Mucosa of descending colon (tissue), 3 donors: ENCODE measurements around the gene OR52I1. TPM values are rescaled to one million over a fixed set of nuclear protein-coding genes. Genes with fewer than 3 reads are reported as not detected.

ENCODE experiments used
- ATAC-seq: fragments of 200-7000 bp; cut with Tn5 transposase; one replicate; pipeline ENCODE4 v1.9.1; 2020; ENCODE audit warnings: mild to moderate bottlenecking, moderate library complexity
- DNase-seq, 3 donors: peaks; one replicate each; pipeline ENCODE4 v3.0.0-alpha.2; 2020
- H3K36me3 ChIP-seq: fragments of 200-600 bp; one replicate; pipeline ENCODE4 v1.8.0; 2021; ENCODE audit warnings: low read depth, mild to moderate bottlenecking
- H3K4me1 ChIP-seq: fragments of 200-600 bp; one replicate; pipeline ENCODE4 v1.8.0; 2021; ENCODE audit warnings: low read depth, mild to moderate bottlenecking
- H3K4me3 ChIP-seq: fragments of 200-600 bp; one replicate; pipeline ENCODE4 v1.8.0; 2021; ENCODE audit warnings: mild to moderate bottlenecking
- H3K9me3 ChIP-seq: fragments of 200-600 bp; one replicate; pipeline ENCODE4 v1.8.0; 2021; ENCODE audit warnings: mild to moderate bottlenecking
- intact Hi-C, 2 donors: fragments of 100-400 bp; cut with DNase I in 1 of 2; cut with micrococcal nuclease in 1 of 2; formaldehyde crosslinking; loops; one replicate each; pipeline versions ENCODE4 v1.11.0 to v1.11.1; 2022; cut with DNase I, micrococcal nuclease
- total RNA-seq, 3 donors: library from RNA; stranded (reverse); fragmentation: NEBNext Ultra II Directional in 2 of 3; extraction: Animal tissue kit (Norgen Biotek cat#: 25700) in 2 of 3; gene quantifications; one replicate each; pipeline versions ENCODE4 v1.2.1 to v1.2.4, GENCODE V29; 2021 to 2023
- TF ChIP-seq, protein P1 (sequence below): fragments of 200-600 bp; IDR thresholded peaks from one replicate; pipeline ENCODE4 v1.8.0; 2022; ENCODE audit warnings: antibody characterized with exemption, mild to moderate bottlenecking
- donor health status: DM: no; HTN: no; CAD: no; lungs with moderate emphysema.
- donor health status: DM: no; HTN: no; CAD: no.
- donor health status: DM: no; HTN: yes; CAD: no.

Gene OR52I1
- total RNA-seq, 3 donors from 2014 or later: not detected

DNA sequence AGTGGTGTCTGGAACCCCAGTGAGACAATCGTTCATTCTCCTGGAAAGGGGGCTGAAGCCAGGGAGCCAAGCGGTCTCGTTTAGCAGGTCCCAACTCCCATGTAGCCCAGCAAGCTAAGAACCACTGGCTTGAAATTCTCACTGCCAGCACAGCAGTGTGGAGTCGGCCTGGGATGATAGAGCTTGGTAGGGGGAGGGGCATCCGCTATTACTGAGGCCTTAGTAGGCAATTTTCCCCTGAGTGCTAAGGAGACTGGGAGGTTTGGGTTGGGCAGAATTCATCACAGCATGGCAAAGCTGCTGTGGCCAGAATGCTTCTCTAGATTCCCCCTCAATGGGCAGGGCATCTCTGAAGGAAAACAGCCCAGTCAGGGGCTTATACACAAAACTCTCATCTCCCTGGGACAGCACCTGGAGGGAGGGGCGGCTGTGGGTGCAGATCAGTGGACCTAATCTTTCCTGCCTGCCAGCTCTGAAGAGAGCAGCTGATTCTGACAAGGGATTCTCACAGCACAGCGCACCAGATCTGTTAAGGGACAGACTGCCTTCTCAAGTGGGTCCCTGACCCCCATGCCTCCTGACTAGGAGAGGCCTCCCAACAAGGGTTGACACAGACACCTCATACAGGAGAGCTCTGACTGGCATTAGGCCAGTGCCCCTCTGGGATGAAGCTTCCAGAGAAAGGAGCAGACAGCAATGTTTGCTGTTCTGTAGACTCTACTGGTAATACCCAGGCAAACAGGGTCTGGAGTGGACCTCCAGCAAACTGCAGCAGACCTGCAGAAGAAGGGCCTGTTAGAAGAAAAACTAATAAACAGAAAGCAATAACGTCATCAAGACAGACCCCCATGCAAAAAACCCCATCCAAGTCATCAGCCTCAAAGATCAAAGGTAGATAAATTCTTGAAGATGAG, 34.1 kb upstream of the OR52I1 start:
- TF ChIP-seq, protein P1, sequence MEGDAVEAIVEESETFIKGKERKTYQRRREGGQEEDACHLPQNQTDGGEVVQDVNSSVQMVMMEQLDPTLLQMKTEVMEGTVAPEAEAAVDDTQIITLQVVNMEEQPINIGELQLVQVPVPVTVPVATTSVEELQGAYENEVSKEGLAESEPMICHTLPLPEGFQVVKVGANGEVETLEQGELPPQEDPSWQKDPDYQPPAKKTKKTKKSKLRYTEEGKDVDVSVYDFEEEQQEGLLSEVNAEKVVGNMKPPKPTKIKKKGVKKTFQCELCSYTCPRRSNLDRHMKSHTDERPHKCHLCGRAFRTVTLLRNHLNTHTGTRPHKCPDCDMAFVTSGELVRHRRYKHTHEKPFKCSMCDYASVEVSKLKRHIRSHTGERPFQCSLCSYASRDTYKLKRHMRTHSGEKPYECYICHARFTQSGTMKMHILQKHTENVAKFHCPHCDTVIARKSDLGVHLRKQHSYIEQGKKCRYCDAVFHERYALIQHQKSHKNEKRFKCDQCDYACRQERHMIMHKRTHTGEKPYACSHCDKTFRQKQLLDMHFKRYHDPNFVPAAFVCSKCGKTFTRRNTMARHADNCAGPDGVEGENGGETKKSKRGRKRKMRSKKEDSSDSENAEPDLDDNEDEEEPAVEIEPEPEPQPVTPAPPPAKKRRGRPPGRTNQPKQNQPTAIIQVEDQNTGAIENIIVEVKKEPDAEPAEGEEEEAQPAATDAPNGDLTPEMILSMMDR: no peak

DNA sequence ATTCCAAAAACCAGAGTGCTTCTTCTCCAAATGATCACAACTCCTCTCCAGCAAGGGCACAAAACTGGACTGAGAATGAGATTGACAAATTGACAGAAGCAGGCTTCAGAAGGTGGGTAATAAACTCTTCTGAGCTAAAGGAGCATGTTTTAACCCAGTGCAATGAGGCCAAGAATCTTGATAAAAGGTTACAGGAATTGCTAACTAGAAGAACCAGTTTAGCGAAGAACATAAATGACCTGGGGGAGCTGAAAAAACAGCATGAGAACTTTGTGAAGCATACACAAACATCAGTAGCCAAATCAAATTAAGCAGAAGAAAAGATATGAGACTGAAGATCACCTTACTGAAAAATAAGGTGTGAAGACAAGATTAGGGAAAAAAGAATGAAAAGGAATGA, 33.4 kb upstream of the OR52I1 start:
- DNase-seq (no peak), ATAC-seq (no peak)
- Histone ChIP-seq H3K4me1 (no peaks in the 10 kb centered on the region), H3K4me3 (no peak overlapping the region), H3K9me3 (no peaks in the 10 kb centered on the region), H3K36me3 (no peaks in the 10 kb centered on the region)
- intact Hi-C loops: no loop called here
- TF ChIP-seq, protein P1: no peak

More for the DNA sequence above, 34.1 kb upstream of the OR52I1 start:
- Histone ChIP-seq H3K4me1 (no peaks in the 10 kb centered on the region), H3K9me3 (no peaks in the 10 kb centered on the region), H3K4me3 (no peak overlapping the region), H3K36me3 (no peaks in the 10 kb centered on the region)
- ATAC-seq (no peak), DNase-seq (no peak)
- intact Hi-C loops: no loop called here

DNA sequence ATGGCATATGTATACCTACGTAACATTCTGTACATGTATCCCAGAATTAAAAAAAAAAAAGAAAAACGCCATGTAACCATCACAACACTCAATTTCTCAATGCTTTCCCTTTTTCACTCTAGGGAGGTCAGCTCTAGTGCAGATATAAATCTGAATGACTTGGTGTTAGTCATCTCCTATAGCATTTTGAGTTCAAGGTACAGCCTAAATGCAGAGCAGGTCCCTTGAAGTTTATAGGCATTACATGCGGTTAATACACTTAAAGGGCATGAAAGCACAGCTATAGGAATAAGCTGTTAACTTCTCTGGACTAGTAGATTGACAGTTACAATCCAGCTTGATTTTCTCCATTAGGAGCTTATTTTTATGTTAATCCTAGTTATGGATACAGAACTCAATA, 28.5 kb upstream of the OR52I1 start:
- intact Hi-C loops: no loop called here
- TF ChIP-seq, protein P1: no peak
- Histone ChIP-seq H3K9me3 (no peaks in the 10 kb centered on the region), H3K36me3 (no peaks in the 10 kb centered on the region), H3K4me3 (no peak overlapping the region), H3K4me1 (no peaks in the 10 kb centered on the region)
- ATAC-seq: peak; percentile 70
- DNase-seq: no peak

DNA sequence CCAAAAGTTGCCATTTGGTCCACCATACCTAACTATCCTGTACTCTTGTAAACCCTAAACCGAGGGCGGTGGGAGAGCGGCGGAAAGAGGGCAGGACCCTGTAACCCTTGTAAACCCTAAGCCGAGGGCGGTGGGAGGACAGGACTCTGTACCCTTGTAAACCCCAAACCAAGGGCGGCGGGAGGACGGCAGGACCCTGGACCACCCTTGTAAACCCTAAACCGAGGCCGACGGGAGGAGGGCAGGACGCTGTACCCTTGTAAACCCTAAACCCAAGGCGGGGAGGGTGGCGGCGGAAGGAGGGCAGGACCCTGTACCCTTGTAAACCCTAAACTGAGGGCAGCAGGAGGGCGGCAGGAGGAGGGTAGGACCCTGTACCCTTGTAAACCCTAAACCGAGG, 24.8 kb upstream of the OR52I1 start:
- intact Hi-C loops: no loop called here
- H3K36me3 ChIP-seq: no peaks in the 10 kb centered on the region
- ATAC-seq (no peak), DNase-seq (peak in 1 of 3 donors; percentile 30)
- no peaks in the 10 kb centered on the region for H3K9me3 ChIP-seq
- TF ChIP-seq, protein P1: no peak
- H3K4me1 ChIP-seq: no peaks in the 10 kb centered on the region
- H3K4me3 ChIP-seq: no peak overlapping the region

DNA sequence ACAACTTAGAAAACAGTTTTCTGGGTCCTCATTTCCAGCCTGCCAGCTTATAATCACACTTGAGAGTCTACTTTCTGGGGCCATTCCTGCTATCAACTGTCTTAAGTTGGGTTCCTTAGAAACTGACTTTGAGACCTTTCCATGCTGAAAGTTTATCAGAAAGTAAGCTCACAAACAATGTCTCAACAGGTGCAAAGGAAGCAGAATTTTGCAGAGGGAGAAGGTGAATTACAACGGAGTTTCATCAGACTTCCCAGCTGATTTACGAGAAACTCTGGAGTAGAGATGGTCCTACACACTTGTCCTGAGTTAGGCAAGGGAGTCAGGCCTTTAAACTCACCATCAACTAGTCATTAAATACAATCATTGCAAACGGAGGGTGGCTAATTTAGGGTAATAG, 17.0 kb upstream of the OR52I1 start:
- no peak overlapping the region for H3K4me3 ChIP-seq
- TF ChIP-seq, protein P1: no peak
- ATAC-seq: no peak
- DNase-seq: no peak
- H3K36me3 ChIP-seq: no peaks in the 10 kb centered on the region
- no peaks in the 10 kb centered on the region for H3K4me1 ChIP-seq
- H3K9me3 ChIP-seq: no peaks in the 10 kb centered on the region
- intact Hi-C loops: no loop called here
